SU-DHL-6 (cell line): Measurements from ENCODE around the gene IFFO2.

ENCODE experiments used
- H2AFZ ChIP-seq: fragments of 200-600 bp; sonication (generic); 2 replicates; pipeline ENCODE4 v1.6.1; 2014; ENCODE audit warnings: low read depth, mild to moderate bottlenecking, moderate library complexity, mixed read lengths, antibody characterized with exemption, low read length; ENCODE audit not compliant: severe bottlenecking
- H3F3A ChIP-seq: fragments of 200-600 bp; shearing (Covaris generic); 2 replicates; pipeline ENCODE4 v1.6.0; 2016; ENCODE audit warnings: antibody characterized with exemption, mild to moderate bottlenecking; ENCODE audit not compliant: insufficient read depth
- H3K27ac ChIP-seq: fragments of 200-600 bp; sonication (generic); 2 replicates; pipeline ENCODE4 v1.5.1; 2016; ENCODE audit warnings: low read depth, mild to moderate bottlenecking, low read length, moderate library complexity, mixed read lengths
- H3K27me3 ChIP-seq: fragments of 200-600 bp; sonication (generic), shearing (Covaris generic); 2 replicates; pipeline ENCODE4 v1.6.0; 2014; ENCODE audit warnings: mild to moderate bottlenecking, low read length
- H3K36me3 ChIP-seq: fragments of 200-600 bp; sonication (generic); 2 replicates; pipeline ENCODE4 v1.6.1; 2014; ENCODE audit warnings: mild to moderate bottlenecking, low read length, mixed read lengths
- H3K4me2 ChIP-seq: fragments of 300-600, 200-600 bp; shearing (Covaris generic), sonication (generic); 2 replicates; pipeline ENCODE4 v1.6.0; 2014; ENCODE audit warnings: low read length, low read depth, mild to moderate bottlenecking; ENCODE audit not compliant: poor library complexity, severe bottlenecking
- H3K4me3 ChIP-seq: fragments of 200-600 bp; sonication (generic); 2 replicates; pipeline ENCODE4 v1.5.1; 2014; ENCODE audit warnings: antibody characterized with exemption, low read length, mild to moderate bottlenecking, mixed read lengths; ENCODE audit not compliant: insufficient read depth, poor library complexity, severe bottlenecking
- H3K79me2 ChIP-seq: fragments of 200-600 bp; sonication (generic); 2 replicates; pipeline ENCODE4 v1.6.1; 2014; ENCODE audit warnings: mild to moderate bottlenecking, low read length, moderate library complexity; ENCODE audit not compliant: insufficient read depth
- H3K9ac ChIP-seq: fragments of 200-600 bp; sonication (generic); 2 replicates; pipeline ENCODE4 v1.7.0; 2014; ENCODE audit warnings: mild to moderate bottlenecking, low read length
- H3K9me2 ChIP-seq: fragments of 200-600 bp; sonication (generic); replicated peaks from 2 replicates; pipeline ENCODE4 v1.6.1; 2014; ENCODE audit warnings: low read length; ENCODE audit not compliant: insufficient read depth
- H3K9me3 ChIP-seq: fragments of 200-600 bp; sonication (generic); 2 replicates; pipeline ENCODE4 v1.6.1; 2014; ENCODE audit warnings: low read length, mixed read lengths; ENCODE audit not compliant: insufficient read depth
- H4K20me1 ChIP-seq: fragments of 200-600 bp; sonication (generic); 2 replicates; pipeline ENCODE4 v1.6.1; 2014; ENCODE audit warnings: low read depth, mild to moderate bottlenecking, antibody characterized with exemption, low read length, moderate library complexity, mixed read lengths
- EZH2phosphoT487 ChIP-seq: fragments of 200-600 bp; sonication (generic), shearing (Covaris generic); conservative IDR thresholded peaks from 2 replicates; pipeline ENCODE4 v1.6.1; 2018; ENCODE audit warnings: mild to moderate bottlenecking, antibody characterized with exemption, low read length, moderate library complexity, mixed read lengths
- TF ChIP-seq, protein P1 (sequence below): fragments of 200-600 bp; sonication (generic); IDR thresholded peaks from one replicate; pipeline ENCODE4 v1.5.1; 2017; ENCODE audit warnings: antibody characterized with exemption, mild to moderate bottlenecking, low read length, moderate library complexity; ENCODE audit not compliant: insufficient read depth, poor library complexity, severe bottlenecking

The IFFO2 gene

DNA sequence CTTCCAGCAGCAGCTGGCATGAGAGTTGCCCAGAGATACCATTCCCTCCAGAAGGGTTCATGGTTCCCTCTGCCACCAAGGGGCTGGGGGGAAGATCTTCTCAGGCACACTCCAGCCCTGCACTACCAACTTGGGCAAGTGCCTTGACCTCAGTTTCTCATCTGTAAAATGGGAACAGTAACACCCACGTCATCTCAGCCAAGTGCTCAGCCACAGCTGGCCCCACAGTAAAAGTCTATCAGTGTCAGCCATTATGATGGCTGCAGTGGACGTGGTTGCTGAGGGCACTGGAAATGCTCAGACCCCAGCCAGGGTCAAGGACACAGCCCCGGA, 80.7 kb downstream of the IFFO2 start:
- H3K27ac ChIP-seq = no peak overlapping the region
- no peak for TF ChIP-seq EZH2phosphoT487
- TF ChIP-seq, protein P1, sequence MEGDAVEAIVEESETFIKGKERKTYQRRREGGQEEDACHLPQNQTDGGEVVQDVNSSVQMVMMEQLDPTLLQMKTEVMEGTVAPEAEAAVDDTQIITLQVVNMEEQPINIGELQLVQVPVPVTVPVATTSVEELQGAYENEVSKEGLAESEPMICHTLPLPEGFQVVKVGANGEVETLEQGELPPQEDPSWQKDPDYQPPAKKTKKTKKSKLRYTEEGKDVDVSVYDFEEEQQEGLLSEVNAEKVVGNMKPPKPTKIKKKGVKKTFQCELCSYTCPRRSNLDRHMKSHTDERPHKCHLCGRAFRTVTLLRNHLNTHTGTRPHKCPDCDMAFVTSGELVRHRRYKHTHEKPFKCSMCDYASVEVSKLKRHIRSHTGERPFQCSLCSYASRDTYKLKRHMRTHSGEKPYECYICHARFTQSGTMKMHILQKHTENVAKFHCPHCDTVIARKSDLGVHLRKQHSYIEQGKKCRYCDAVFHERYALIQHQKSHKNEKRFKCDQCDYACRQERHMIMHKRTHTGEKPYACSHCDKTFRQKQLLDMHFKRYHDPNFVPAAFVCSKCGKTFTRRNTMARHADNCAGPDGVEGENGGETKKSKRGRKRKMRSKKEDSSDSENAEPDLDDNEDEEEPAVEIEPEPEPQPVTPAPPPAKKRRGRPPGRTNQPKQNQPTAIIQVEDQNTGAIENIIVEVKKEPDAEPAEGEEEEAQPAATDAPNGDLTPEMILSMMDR = no peak
- no peak overlapping the region for H3K4me3 ChIP-seq
- H2AFZ ChIP-seq = no peak overlapping the region
- H3F3A ChIP-seq = no peaks in the 10 kb centered on the region
- H3K27me3 ChIP-seq = no peaks in the 10 kb centered on the region
- H3K9me3 ChIP-seq = no peaks in the 10 kb centered on the region
- H3K36me3 ChIP-seq = no peaks in the 10 kb centered on the region
- H4K20me1 ChIP-seq = no peaks in the 10 kb centered on the region
- no peak overlapping the region for H3K4me2 ChIP-seq
- no peaks in the 10 kb centered on the region for H3K79me2 ChIP-seq
- no peak overlapping the region for H3K9ac ChIP-seq
- no peaks in the 10 kb centered on the region for H3K9me2 ChIP-seq

DNA sequence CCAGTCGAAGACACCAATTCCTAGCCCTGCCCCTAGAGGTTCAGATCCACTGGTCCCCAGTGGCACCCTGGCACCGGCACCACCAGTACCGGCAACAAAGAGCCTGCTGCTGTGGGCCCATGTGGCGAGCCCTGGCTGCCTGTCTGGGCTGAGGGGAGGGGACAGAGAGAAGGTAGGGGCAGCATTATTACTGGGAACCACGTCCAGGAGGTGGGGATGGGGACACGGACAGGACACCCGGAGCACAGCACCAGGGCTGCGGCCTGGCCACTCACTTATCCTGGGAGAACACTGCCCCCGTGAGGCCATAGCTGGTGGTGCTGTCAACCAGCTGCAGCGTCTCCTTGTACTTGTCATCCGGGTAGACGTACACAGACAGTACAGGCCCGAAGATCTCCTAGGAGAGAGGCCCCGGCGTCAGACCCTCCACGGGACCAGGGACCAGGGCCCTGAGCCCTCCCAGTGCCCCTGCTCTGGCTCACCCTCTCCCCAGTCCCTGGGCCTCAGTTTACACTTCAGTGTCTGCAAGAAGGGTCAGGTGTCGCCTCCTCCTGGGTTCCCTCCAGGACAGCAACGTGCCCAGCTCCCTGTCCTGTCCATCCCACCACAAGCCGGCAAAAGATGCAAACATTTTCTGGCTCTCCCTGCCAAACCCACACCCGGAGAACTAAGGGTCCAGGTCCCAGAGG, 81.2 kb downstream of the IFFO2 start:
- Histone ChIP-seq H2AFZ (no peak overlapping the region), H3K36me3 (no peaks in the 10 kb centered on the region), H3K4me3 (no peak overlapping the region), H3F3A (no peaks in the 10 kb centered on the region), H3K9me3 (no peaks in the 10 kb centered on the region), H4K20me1 (no peaks in the 10 kb centered on the region), H3K4me2 (no peak overlapping the region), H3K27ac (no peak overlapping the region), H3K27me3 (no peaks in the 10 kb centered on the region), H3K79me2 (no peaks in the 10 kb centered on the region), H3K9me2 (no peaks in the 10 kb centered on the region), H3K9ac (no peak overlapping the region)
- TF ChIP-seq, protein P1 = peak; percentile 80
- no peak for TF ChIP-seq EZH2phosphoT487

DNA sequence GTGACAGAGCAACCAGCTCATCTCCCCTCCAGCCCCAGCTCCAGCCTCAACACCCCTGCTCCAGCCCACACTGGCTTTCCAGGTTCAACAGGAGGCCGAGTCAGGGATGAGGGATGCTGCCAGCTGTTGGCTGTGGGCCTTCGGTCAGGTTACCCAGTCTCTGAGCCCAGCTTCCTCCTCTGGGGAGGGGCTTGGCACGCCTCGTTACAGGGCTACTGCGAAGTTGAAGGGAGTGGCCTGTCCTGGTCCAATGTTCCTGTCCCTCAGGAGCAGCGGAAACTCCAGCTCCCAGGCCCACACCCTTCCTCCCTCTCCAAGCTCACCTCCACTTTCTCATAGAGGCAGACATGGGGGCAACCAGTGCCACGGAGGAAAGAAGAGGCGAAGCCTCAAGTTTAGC, 81.9 kb downstream of the IFFO2 start:
- no peaks in the 10 kb centered on the region for H3K36me3 ChIP-seq

More for the DNA sequence above, 81.9 kb downstream of the IFFO2 start:
- no peak overlapping the region for H3K27ac ChIP-seq
- H3K4me2 ChIP-seq = no peak overlapping the region
- no peaks in the 10 kb centered on the region for H4K20me1 ChIP-seq
- no peaks in the 10 kb centered on the region for H3K79me2 ChIP-seq
- H3K27me3 ChIP-seq = no peaks in the 10 kb centered on the region
- no peaks in the 10 kb centered on the region for H3K9me3 ChIP-seq
- H3K9ac ChIP-seq = no peak overlapping the region
- H2AFZ ChIP-seq = no peak overlapping the region
- no peak for TF ChIP-seq EZH2phosphoT487
- TF ChIP-seq, protein P1 = no peak
- H3K9me2 ChIP-seq = no peaks in the 10 kb centered on the region
- no peak overlapping the region for H3K4me3 ChIP-seq
- H3F3A ChIP-seq = no peaks in the 10 kb centered on the region
